ENCODE data around the gene TTI1.

DNA sequence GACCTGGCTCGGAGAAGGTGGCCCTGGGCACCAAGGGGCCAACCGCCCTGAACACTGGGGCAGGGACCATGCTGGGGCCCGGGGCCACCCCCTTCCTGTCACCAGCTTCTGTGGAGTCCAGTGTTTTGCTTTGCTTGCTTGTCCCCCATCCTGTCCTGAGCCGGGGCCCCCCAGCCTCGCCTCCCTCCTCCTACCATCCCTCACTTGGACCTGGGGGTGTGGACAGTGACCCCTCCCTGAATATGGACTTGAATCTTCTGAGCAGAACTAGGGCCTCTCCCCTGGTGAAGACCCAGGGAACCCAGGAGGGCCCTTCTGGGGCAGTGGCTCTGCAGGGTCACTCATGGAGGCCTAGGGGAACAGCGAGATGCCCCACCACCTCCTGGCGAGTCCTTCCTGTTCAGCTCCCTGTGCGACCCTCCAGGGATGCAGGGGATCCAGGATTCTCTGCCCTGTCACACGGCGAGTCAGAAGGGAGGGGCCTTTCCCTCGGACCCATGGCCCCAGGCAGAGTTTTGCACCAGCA, 88.7 kb downstream of the TTI1 start:
- TF ChIP-seq CTCF (IDR thresholded peaks at IDR 0.05; ENCODE audit: poor library complexity, severe bottlenecking) (no peak), SMC3 (conservative IDR thresholded peaks at IDR 0.05; ENCODE audit: poor library complexity) (no peak), EZH2 (IDR thresholded peaks at IDR 0.05; ENCODE audit: borderline replicate concordance, insufficient read depth, low read length, poor library complexity, severe bottlenecking) (no peak), POLR2AphosphoS5 (IDR thresholded peaks at IDR 0.05) (no peak), EP300 (conservative IDR thresholded peaks at IDR 0.05; ENCODE audit: poor library complexity, severe bottlenecking) (no peak), REST (IDR thresholded peaks at IDR 0.05; ENCODE audit: borderline replicate concordance) (no peak)

Data from neural cell (in vitro differentiated cells).